NT2/D1 (cell line): Measurements from ENCODE around the gene FOXC2.

ENCODE experiments used
- SUZ12 ChIP-seq: IDR thresholded peaks from 2 replicates; pipeline ENCODE4 v1.6.1; 2011; ENCODE audit not compliant: insufficient read length, insufficient read depth; ENCODE audit errors: extremely low read depth
- ZNF274 ChIP-seq: IDR thresholded peaks from 2 replicates; pipeline ENCODE4 v1.6.1; 2011; ENCODE audit warnings: mild to moderate bottlenecking, low read depth, low read length

DNA sequence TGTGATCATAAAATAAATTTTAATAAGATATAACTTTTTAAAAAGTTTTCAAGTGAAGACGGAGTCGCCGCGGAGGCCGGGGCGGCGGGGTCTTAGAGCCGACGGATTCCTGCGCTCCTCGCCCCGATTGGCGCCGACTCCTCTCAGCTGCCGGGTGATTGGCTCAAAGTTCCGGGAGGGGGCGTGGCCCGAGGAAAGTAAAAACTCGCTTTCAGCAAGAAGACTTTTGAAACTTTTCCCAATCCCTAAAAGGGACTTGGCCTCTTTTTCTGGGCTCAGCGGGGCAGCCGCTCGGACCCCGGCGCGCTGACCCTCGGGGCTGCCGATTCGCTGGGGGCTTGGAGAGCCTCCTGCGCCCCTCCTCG is at the start of gene FOXC2:
- TF ChIP-seq ZNF274 (no peak), SUZ12 (no peak)
